T1000 (cell line): ENCODE results near the gene MTG2.

ENCODE experiments used
- DNase-seq: peaks from one replicate; lab custom pipeline; 2025; ENCODE audit warnings: mixed read lengths; lab: John Stamatoyannopoulos, UW

Gene MTG2

DNA sequence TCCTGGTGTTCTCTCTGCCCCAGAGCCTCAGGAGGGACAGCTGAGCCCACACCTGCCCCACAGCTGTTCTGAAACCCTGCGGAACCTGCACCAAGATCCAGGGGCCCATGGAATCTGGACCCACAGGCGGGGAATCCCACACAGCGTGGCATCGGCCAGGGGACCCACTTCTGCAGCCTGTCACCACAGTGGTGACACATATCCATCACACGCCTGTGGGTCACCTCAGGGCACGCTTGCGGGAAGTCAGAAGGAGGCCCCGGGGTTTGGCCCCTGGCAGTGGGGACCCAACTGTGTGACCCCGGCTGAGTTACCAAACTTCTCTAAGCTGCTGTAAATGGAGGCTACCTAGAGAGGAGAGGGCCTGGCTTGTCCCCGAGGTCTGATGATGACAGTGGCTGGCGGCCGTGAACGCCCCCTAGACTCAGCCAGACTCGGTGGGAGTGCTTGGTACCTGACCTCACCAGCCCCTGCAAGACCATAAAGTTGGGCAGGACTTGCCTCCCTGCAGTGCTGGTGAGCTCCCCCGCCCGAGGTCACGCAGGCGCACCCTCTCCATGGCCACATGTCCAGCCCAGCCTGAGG is 39.5 kb downstream of the MTG2 start:
- no peak for DNase-seq

DNA sequence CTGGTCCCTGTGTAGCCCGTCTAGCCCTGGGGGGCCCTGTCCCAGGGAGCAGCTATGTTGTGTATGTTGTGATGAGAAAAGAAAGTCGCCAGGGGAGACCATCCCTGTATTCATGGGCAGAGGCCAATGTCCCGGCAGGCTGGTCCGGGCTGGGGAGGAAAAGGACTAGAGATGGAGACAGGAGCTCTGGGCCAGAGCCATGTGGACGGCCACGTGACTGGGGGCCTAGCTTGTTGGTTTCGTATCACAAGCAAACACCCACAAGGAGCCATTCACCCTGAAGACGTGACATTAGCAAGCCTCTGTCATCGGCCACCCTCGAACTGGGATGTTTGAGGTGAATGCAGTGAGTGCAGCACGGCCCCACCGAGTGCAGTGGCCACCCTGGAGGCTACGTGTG is 40.1 kb downstream of the MTG2 start:
- DNase-seq = no peak

DNA sequence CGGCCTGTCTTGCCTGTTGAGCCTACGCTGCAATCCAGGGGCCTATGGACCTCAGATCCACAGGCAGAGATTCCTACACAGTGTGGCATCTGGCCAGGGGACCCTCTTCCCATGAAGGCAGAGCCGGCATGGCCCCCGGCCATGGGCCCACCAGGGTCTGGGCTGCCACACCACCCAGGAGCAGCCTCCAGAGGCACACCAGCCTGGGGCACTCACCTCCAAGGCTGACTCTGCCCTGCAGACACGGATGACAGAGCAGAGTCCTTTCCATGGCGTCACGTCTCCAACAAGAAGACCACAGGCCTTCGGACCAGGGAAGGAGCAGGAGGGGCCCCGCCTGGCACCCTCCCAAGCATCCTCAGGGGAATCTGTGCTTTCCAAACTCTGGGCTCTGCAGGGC is 40.7 kb downstream of the MTG2 start:
- no peak for DNase-seq

DNA sequence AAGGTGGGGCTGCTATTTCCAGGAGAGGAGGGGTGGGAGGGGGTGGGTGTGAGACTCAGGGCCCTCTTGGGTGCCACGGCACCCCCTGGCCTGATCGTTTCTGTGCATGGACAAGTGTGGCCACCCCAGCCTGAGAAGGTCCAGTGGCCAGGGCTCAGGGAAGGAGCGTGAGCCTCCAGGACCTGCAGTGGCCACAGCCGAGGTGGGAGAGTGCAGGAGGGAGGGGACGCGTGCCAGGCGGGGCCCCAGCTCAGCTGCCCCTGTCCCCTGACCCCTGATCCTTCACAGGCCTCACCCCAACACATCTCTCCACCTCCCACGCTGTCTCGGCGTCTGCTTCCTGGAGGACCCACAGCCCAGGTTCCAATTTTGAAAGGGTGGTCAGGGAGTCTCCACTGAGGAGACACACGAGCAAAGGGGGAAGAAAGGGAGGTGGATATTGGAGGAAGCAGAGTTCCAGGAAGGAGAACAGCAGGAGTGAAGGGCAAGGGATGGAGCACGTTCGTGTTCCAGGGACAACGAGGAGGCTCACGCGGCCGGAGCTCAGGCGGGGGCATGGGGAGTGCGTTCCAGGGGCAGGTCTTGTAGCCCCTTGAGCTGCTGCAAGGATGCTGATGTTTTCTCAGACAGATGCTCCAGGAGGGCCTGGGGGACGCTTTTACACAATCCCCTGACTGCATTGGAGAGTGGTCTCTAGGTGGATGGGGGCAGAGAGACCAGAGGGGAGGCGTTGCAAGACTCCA is 41.5 kb downstream of the MTG2 start:
- no peak for DNase-seq

DNA sequence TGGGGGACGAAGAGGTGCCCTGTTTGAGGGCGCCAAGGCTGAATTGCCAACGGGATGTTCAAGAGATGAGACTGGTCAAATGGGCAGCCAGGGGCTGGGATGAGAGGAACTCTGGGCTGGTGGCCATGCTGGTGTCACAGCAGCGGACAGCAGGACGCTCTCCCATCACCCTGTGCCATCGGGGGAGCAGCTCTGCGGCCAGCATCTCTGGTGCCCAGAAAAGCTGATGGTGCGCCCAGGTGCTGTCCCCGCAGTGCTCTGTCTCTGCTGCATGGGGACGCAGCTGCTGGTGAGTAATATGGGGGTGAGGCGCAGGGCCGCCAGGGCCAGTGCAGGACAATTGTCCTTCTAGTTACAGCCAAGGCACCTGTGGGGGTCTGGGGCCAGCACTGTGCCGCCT is 42.2 kb downstream of the MTG2 start:
- DNase-seq = no peak

DNA sequence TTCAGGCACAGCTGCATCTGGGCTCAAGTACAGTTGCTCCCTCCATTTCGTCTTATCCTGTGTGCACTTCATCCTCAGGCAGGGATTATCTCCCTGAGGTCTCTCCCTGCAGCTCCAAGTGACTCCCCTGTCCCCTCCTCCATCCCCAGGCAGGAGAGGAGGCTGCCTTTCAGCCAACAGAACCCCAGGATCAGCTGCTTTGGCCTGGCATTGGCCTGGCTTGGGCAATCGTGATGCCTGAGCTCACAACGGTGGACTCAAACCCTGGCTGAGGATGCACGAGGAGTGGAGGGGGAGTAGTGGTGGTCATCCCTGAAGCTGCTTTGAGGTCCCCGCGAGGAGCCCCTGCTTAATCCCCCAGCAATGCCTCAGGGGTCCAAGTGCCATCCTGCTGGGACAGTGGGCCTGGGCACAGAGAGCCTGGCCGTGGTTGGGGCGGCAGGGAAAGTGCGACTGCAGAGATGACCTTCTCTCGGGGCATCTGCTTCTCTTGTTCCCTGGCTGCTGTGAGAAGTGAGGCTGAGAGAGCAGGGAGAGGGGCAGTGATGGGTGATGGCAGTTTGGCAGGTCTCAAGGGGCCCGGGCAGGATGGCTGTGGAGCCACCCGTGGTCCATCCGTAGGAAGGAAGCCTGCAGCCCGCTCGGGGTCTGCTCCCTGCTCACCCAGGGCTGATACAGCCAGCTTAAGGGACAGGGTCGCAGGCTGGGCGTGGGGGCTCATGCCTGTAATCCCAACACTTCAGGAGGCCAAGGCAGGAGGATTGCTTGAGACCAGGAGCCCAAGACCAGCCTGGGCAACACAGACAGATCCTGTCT is 43.2 kb downstream of the MTG2 start:
- no peak for DNase-seq

DNA sequence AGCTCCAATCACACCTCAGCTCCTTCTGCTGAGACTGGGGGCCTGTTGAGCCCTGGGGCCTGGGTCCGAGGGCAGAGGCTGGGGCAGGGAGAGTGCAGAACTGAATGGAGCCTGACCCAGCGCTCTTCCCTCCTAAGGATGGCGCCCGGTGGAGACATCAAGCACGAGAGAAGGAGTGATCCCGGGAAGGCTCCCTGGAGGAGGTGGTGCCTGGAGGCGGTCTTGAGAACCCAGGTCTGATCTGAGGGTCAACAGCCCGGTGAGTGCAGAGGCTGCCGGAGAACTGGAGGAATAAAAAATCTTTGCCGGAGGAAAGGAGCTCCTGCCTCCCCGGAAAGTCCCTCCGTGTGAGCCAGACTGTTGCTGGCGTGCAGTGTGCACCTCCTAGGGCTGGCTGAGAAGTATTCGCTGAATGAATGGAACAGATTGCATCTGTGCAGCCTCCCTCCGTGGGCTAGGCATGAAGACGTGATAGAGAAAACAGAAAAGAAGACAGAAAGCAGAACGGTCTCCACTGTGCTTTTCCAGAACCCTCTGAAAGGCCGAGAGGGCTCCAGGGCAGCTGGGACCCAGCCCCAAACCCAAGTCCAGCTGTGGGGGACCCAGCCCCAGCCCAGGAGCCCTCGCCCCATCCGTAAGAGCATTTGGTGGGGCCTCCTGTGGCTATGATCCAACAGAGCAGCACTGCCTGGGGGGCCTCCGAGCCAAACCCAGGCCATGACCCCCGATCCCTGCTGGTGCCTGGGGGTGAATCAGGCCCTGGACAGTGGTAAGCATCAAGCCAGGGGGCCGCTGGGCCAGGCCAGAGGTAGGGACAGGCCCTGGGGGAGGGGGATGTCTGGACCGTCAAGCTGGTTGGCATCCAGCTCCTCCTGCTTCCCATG is 44.1 kb downstream of the MTG2 start:
- DNase-seq = no peak

DNA sequence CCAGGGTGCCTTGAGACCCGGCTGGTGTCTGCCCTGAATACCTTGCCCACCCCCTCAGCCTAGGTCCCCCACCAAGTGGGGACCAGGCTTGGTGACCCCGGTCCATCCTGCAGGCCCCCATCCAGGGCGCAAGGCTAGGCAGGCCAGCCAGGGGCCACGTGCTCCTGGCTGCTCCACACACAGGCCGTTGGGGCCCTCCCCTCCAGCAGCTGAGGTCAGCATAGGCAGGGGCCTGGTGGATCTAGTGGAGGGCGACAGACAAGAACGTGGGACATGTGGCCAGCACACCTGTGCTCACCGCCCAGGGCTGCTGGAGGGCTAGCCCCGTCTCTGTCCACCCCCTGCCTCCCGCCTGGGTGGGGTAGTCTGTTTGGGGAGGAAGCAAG is 44.8 kb downstream of the MTG2 start:
- no peak for DNase-seq

DNA sequence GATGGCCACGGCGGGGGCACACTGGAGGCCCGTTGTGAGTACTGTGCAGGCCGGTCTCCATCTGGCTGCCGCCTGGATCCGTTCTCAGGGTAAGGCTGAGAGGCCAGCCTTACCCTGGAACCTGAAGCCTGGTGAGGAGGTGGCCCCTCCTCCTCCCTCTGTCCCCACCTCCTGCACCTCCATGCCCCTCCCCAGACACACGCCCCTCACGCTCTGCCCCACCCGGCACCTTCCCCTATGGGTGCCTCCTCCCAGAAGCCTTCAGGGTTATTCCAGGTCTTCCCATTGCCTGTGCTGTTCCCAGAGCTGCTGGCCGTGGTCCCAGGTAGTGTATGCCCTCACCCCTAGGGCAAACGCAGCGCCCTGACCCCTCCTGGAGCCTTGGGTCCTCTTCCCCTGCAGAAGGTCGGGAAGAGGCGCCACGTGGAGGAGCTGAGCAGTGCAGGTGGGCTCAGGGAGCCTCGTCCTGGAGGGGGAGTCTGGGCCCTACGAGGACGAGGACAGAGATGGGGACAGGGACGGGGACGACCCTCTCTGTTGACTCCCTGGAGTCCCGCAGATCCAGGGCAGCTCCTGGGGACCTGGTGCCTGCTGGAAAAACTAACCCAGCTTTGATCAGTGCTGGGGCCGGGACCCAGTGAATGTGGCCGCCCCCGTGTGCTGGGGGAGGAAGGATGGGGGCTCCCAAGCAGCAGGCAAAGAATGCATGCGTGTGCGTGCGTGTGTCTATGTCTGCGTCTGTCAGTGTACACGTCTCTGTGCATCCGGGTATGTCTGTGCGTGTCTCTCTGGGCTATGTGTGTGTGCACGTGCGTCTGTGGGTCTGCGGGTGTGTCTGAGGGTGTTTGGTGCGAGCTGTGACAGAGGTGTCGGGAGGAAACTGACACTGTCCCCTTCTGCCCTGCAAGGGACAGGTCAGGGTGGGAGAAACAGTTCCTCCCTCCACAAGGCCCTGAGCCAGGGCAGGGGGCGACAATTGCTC is 45.4 kb downstream of the MTG2 start:
- DNase-seq = no peak

DNA sequence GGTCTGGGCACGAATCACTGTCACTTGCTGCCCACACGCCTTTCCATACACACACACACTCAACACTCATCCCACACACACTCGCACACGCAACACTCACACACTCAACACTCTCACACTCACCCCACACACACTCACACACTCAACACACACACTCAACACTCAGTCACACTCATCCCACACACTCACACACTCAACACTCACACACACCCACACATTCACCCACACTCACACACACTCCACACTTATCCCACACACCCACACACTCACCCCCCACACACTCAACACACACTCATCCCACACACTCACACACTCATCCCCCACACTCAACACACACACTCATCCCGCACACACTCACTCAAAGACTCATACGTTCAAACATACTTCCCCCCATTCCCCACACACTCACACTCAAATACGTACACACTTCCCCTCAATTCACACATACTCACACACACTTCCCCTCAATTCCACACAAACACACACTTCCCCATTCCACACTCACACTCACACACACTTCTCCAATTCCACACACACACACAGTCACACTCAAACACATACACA is 46.2 kb downstream of the MTG2 start:
- DNase-seq = no peak

DNA sequence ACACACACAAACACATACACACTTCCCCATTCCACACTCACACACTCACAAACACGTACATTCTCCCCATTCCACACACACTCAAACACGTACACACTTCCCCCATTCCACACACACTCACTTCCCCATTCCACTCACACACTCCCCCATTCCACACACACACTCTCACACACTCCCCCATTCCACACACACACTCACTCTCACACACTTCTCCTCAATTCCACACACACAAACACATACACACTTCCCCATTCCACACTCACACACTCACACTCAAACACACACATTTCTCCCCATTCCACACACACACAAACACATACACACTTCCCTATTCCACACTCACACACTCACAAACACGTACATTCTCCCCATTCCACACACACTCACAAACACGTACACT is 46.8 kb downstream of the MTG2 start:
- no peak for DNase-seq

DNA sequence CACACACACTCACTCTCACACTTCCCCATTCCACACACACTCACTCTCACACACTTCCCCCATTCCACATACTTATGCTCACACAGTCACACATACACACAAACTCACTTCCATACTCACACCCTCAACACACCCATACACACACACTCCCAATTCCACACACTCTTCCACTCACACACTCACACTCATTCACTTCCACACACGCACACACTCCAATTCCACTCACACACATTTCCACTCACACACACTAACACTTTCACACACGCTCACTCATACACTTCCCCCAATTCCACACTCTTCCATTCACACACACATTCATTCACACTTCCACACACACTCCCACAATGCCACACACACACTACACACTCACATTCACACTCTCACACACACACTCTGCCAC is 47.4 kb downstream of the MTG2 start:
- no peak for DNase-seq

DNA sequence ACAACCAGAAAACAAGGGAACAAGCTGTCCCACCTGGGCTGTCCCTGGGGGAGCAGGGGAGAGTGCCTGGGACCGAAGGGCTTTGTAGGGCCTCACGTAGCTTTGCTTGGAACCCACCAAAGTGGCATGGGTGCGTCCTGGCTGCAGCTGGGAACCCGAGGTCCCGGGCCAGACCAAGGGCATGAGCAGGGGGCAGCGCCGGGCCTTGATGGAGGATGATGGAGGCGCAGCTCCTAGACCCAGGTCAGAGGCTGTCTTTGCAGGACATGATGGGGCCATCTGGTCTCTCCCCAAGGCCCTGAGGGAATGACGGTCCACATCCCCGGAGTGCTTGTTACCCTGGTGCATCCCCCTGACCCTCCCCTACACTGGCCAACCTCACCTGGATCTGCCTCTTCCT is 47.9 kb downstream of the MTG2 start:
- DNase-seq = no peak

DNA sequence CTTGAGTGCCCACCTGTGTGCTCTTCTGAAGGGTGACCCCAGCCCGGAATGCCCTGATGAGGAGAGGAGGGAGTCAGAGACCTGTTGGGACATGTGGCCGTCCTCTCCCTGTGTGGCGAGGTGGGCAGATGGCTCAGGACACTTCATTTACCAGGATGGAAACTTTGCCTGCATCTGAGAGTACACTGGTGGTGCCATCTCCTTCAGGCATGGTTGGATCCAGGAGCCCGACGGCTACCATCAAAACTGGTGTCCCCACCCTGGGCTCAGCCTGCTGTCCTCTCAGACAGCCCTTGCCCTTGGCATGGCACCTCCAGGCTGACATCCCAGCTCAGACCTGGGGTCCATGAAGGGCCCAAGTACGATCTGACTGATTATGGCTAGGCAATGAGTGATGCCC is 48.5 kb downstream of the MTG2 start:
- no peak for DNase-seq

DNA sequence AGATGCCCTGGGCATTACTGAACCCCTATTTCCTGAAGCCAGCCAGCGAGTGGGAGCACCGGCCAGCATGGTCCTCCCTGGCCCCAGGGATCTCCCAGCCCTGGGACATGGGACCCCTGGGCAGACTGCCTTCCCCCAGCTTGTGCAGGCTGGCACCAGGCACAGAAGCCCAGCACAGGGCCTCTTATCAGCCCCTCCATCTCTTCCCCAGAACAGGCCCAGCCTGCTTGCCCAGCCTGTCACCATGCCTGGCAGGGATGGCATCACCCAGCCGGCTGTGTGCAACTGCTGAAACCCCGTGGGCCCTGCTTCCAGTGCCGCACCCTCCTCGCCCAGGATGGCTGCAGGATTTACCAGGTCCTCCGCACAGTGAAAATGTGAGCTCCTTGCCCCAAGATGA is 49.4 kb downstream of the MTG2 start:
- DNase-seq = no peak

DNA sequence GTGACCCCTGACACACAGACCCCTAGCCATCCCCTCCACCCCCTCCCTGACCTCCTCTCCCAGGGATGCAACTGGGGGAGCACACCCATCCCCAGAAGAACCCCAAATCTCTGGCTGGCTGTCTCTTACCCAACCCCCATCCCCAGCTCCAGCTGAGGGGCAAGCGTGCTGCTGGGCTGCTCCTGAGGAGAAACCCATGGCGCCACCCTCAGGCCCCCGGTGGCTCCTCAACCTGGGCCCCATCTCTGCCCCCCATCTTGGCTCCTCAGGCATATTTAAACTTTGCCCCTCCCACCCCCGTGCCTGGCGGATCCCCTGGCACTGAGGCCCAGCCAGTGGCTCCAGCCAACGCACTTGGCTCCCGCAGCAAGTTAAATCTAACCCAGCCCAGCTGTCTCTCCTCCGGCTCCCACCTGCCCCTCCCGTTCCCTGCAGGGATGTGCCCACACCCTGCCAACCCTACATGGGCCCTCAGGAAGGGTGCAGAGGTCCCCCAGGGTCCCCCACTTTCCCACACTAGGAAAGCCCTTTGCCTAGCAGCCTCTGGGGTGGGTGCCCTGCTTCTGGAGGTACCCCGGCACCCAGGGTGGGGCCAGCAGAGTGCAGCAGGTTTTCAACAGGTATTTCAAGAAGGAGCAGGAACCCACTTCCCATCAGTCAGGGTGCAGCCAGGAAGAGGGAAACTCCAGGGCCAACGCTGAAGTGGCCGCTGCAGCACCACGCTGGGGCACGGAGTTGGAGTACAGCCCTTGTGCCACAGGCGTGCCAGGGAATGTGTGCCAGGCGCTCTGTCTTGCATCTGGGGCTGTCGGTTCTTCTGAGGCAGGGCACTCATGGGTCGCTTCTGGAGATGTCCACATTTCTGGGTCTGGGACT is 50.2 kb downstream of the MTG2 start:
- no peak for DNase-seq

DNA sequence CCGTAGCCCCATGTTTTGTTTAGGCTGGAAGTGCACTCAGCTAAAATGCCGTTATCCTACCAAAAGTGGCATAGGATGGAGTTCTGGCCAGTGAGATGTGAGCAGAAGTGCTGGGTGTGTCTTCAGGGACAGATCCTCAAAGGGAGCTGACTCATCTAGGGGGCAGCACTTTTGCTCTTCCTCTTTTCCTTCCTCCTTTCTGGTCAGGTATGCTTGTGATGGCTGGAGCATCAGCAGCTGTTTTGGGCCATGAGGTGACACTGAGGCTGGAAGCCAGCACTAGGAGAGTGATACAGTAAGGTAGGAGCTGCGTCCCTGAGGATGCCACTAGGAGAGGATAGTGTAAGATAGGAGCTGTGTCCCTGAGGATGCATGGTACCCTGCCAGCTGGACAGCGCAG is 50.9 kb downstream of the MTG2 start:
- DNase-seq = no peak

DNA sequence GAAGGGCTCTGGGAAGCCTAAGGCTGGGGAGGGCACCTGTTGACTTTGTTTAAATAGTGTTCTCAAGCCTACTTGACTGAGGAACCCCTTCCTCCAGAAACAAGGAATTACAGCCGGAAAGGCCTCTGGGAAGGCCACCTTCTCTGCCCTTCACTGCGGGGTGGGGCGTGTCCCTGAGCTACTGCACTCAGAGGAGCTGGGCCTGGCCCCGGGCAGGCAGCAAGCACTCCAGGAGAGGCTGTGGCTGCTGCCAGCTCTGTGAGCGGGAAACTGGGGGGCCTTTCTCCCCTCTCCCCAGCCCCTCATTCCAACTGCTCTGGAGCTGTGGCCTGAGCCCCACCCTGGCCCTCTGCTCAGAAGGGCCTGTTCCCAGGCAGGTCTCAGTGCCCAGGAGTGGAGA is 51.5 kb downstream of the MTG2 start:
- DNase-seq = no peak

DNA sequence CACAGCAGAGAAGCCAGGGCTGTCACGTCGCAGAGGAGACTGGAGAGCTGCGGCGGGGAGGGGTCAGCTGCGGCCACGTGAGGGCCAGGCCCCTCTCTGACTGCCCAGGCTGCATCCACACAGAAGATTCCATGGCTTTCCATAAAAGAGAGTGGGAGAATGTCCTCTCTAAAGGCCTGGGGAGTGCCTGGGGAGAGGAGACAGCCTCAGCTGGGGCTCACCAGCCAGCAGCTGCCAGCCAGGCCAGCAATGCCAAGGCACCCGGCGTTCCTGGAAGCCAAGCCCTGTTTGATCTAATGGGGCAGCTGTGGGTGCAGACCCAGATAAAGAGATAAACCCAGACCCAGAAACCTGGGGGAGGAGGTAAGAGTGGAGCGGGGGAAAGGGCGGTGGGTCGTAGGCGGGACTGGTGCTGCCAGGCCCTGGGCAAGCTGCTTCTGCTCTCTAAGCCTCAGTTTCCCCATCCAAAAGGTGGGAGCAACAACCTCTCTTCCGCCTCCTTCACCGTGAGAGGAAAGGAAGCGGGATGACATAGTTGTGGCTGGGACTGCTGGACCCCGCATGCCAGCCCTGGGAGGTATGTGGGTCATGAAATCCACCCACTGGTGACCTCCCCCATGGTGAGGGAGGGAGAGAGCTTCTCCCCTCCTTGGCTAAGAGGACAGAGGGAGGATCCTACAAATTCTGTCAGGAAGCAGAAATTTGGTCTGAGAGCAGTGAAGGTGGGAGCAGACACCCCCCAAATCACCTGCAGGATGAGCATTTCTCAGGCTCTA is 52.4 kb downstream of the MTG2 start:
- DNase-seq = no peak
